Measurements from ENCODE around the gene IFIT3.

DNA sequence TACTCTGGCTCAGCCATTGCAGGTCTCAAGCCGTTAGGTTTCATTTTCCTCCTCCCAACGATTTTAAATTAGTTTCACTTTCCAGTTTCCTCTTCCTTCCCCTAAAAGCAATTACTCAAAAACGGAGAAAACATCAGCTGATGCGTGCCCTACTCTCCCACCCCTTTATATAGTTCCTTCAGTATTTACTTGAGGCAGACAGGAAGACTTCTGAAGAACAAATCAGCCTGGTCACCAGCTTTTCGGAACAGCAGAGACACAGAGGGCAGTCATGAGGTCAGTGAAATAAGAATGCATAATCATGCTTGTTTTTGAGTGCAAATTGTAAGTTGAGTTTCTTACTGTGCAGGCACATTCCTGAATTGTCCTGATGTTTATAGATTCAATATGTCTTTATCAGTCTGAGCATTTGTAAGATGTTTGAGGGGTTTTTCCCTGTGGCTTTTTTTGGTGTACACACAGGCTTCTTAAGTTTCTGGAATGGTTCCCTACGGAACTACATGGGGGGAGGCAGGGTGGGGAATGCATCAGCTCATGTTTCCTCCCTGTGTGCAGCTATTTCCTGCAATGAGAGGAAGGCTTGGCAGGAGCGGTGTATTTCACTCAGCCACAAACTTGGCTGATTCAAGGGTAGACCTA is at the start of gene IFIT3:
- peak in 1 of 6 experiments; percentile 17 for TF ChIP-seq CTCF (IDR thresholded peaks at IDR 0.05)
- TF ChIP-seq POLR2A (IDR thresholded peaks at IDR 0.05) = peak in 1 of 2 donors; percentile 69
